ENCODE results near the gene ALK. TPM values are rescaled to one million over a fixed set of nuclear protein-coding genes. Genes with fewer than 3 reads are reported as not detected.

The ALK gene
- total RNA-seq, 4 donors from 2014 or later: 0.83 to 1.6 (median 1.2) TPM

DNA sequence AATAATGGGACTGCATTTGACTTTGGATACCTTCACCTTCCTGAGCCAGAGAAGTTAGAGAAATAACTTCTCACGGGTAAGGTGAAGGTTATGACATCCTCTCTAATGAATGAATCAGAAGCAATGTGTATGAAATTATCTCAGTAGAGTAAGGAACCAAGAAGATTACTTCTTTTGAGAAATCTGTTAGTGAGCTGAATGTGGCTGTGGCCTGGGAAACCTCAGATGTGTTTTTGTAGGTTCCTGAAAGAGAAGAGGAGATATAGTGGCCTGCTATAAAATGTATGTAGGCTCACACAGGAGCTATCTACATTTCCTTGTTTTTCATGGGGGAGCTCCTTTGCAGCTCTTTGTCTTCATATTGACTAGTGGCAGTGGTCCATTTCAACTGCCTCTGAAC, 543.6 kb downstream of the ALK start:
- Histone ChIP-seq H3K9me3 (no peaks in the 10 kb centered on the region), H3K27me3 (no peaks in the 10 kb centered on the region), H3K4me1 (no peaks in the 10 kb centered on the region), H3K27ac (replicated peaks in 1 of 4) (no peak overlapping the region), H3K4me3 (no peak overlapping the region), H3K36me3 (no peaks in the 10 kb centered on the region)
- DNase-seq (ENCODE audit: extremely low spot score): no peak
- TF ChIP-seq POLR2A (IDR thresholded peaks at IDR 0.05; ENCODE audit: low read depth) (no peak), EP300 (IDR thresholded peaks at IDR 0.05) (no peak)
- TF ChIP-seq, protein P1, sequence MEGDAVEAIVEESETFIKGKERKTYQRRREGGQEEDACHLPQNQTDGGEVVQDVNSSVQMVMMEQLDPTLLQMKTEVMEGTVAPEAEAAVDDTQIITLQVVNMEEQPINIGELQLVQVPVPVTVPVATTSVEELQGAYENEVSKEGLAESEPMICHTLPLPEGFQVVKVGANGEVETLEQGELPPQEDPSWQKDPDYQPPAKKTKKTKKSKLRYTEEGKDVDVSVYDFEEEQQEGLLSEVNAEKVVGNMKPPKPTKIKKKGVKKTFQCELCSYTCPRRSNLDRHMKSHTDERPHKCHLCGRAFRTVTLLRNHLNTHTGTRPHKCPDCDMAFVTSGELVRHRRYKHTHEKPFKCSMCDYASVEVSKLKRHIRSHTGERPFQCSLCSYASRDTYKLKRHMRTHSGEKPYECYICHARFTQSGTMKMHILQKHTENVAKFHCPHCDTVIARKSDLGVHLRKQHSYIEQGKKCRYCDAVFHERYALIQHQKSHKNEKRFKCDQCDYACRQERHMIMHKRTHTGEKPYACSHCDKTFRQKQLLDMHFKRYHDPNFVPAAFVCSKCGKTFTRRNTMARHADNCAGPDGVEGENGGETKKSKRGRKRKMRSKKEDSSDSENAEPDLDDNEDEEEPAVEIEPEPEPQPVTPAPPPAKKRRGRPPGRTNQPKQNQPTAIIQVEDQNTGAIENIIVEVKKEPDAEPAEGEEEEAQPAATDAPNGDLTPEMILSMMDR (IDR thresholded peaks at IDR 0.05): no peak
- 74% methylated on average over 1 of the region's 1 CpG for WGBS
- intact Hi-C loops (cut with DNase I): no loop called here

DNA sequence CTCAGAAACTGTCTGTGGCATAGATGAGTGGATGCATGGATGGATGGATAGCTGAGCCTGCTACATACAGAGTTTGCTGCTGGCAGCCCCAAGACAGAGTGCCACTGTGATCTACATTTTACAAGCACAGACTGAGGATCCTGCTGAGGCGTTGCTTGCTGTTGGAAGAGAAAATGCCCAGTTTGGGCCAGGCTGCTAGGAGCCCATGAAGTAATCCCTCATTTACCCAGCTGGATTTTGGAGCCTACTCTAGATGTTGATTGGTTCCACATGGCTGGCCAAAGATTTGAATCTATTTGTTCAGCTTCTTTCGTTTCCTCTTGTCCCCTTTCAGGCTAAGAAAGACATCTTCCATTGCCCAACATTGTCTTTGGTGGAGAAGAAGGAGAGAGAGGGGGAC, 544.8 kb downstream of the ALK start:
- Histone ChIP-seq H3K4me3 (no peak overlapping the region), H3K36me3 (no peaks in the 10 kb centered on the region), H3K27ac (replicated peaks in 1 of 4) (no peak overlapping the region), H3K27me3 (no peaks in the 10 kb centered on the region), H3K4me1 (no peaks in the 10 kb centered on the region), H3K9me3 (no peaks in the 10 kb centered on the region)
- intact Hi-C loops (cut with DNase I): no loop called here
- DNase-seq (ENCODE audit: extremely low spot score): no peak
- WGBS: 70% methylated on average over 2 of the region's 2 CpGs
- TF ChIP-seq EP300 (IDR thresholded peaks at IDR 0.05): no peak
- no peak for TF ChIP-seq POLR2A (IDR thresholded peaks at IDR 0.05; ENCODE audit: low read depth)
- TF ChIP-seq, protein P1 (IDR thresholded peaks at IDR 0.05): no peak
- TF ChIP-seq POLR2AphosphoS5 (IDR thresholded peaks at IDR 0.05): no peak

DNA sequence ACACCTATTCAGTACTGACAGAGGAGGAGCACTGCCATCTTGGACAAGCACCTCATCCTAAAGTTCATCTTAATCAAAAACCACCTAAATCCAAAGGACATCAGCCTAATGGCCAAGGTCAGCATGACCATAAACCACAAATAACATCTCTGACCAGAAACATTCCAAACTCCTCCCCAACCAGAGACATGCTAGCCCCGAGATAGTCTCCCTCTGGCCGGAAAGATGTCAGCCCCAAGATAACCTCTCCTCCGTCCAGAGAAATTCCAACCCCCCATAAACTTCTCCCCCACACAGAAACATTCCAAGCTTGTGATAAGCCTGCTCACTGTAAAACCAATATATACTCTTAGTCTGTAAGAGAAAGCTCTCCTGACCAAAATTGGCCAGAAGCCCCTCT, 545.5 kb downstream of the ALK start:
- H3K4me1 ChIP-seq: no peaks in the 10 kb centered on the region
- H3K36me3 ChIP-seq: no peaks in the 10 kb centered on the region
- no peak for DNase-seq (ENCODE audit: extremely low spot score)
- WGBS: 73% methylated on average over 3 of the region's 3 CpGs
- intact Hi-C loops (cut with DNase I): no loop called here
- no peaks in the 10 kb centered on the region for H3K9me3 ChIP-seq
- no peak overlapping the region for H3K27ac ChIP-seq (replicated peaks in 1 of 4)
- no peak overlapping the region for H3K4me3 ChIP-seq
- no peaks in the 10 kb centered on the region for H3K27me3 ChIP-seq
- TF ChIP-seq EP300 (IDR thresholded peaks at IDR 0.05) (no peak), POLR2A (IDR thresholded peaks at IDR 0.05; ENCODE audit: low read depth) (no peak), POLR2AphosphoS5 (IDR thresholded peaks at IDR 0.05) (no peak)
- TF ChIP-seq, protein P1 (IDR thresholded peaks at IDR 0.05): no peak

DNA sequence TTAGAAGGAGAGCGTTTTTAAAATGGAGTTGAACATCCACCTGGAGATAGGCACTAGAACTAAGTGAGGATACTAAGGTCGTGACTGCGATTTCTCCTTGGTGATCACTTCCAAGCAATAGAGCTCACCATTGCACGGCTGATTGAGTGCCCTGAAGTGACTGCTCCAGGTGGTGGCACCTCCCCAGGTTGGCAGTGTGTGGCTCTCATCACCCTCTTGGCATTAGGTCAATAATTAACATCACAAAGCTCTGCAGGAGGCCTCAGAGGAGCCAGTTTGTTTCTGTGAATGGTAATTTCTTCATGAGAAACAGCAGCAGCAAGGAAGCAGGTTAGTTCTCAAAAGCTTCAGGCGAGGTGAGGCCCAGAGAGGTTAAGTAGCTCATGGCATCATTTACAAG, 546.6 kb downstream of the ALK start:
- intact Hi-C loops (cut with DNase I): no loop called here
- Histone ChIP-seq H3K27me3 (no peaks in the 10 kb centered on the region), H3K4me3 (no peak overlapping the region), H3K27ac (replicated peaks in 1 of 4) (no peak overlapping the region), H3K36me3 (no peaks in the 10 kb centered on the region), H3K9me3 (no peaks in the 10 kb centered on the region), H3K4me1 (no peaks in the 10 kb centered on the region)
- DNase-seq (ENCODE audit: extremely low spot score): no peak
- TF ChIP-seq EP300 (IDR thresholded peaks at IDR 0.05): no peak
- no peak for TF ChIP-seq POLR2A (IDR thresholded peaks at IDR 0.05; ENCODE audit: low read depth)
- TF ChIP-seq, protein P1 (IDR thresholded peaks at IDR 0.05): no peak
- TF ChIP-seq POLR2AphosphoS5 (IDR thresholded peaks at IDR 0.05): no peak
- WGBS: 88% methylated on average over 5 of the region's 5 CpGs

DNA sequence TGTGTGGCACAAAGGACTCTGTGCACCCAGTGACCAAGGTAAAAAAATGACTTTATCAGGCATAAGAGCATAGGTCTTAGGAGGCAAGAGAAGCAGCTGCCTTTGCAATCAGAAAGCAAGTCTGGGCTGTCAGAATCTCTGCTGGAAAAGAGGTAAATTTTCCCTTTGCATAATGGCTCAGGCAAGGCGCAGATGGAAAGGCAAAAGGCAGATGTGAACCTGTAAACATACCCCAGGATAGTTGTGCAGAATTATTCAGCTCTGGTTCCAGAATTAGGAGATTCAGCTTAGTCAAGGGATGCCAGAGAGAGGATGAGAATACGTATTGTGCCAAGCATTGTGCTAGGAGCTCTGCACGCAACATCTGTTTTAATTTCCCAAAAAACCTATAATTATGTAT, 547.5 kb downstream of the ALK start:
- 93% methylated on average over 3 of the region's 3 CpGs for WGBS
- no peaks in the 10 kb centered on the region for H3K9me3 ChIP-seq
- no peaks in the 10 kb centered on the region for H3K27me3 ChIP-seq
- no peaks in the 10 kb centered on the region for H3K4me1 ChIP-seq
- H3K4me3 ChIP-seq: no peak overlapping the region
- no peaks in the 10 kb centered on the region for H3K36me3 ChIP-seq
- no peak overlapping the region for H3K27ac ChIP-seq (replicated peaks in 1 of 4)
- no peak for DNase-seq (ENCODE audit: extremely low spot score)
- intact Hi-C loops (cut with DNase I): no loop called here
- TF ChIP-seq, protein P1 (IDR thresholded peaks at IDR 0.05): no peak
- TF ChIP-seq EP300 (IDR thresholded peaks at IDR 0.05): no peak
- no peak for TF ChIP-seq POLR2AphosphoS5 (IDR thresholded peaks at IDR 0.05)
- no peak for TF ChIP-seq POLR2A (IDR thresholded peaks at IDR 0.05; ENCODE audit: low read depth)

Measured in esophagus muscularis mucosa (tissue), 4 donors.